GM18907 (cell line): ENCODE measurements around the gene PPHLN1.
A peak's percentile ranks its signal among the peaks of the same experiment; 100 is the strongest.

Source experiments
- ATAC-seq: cut with Tn5 transposase; IDR thresholded peaks from one replicate; pipeline ENCODE4 v1.9.1; 2021; ENCODE audit warnings: mild to moderate bottlenecking, moderate library complexity; ENCODE audit not compliant: unreplicated experiment

Gene PPHLN1, protein sequence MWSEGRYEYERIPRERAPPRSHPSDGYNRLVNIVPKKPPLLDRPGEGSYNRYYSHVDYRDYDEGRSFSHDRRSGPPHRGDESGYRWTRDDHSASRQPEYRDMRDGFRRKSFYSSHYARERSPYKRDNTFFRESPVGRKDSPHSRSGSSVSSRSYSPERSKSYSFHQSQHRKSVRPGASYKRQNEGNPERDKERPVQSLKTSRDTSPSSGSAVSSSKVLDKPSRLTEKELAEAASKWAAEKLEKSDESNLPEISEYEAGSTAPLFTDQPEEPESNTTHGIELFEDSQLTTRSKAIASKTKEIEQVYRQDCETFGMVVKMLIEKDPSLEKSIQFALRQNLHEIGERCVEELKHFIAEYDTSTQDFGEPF

DNA sequence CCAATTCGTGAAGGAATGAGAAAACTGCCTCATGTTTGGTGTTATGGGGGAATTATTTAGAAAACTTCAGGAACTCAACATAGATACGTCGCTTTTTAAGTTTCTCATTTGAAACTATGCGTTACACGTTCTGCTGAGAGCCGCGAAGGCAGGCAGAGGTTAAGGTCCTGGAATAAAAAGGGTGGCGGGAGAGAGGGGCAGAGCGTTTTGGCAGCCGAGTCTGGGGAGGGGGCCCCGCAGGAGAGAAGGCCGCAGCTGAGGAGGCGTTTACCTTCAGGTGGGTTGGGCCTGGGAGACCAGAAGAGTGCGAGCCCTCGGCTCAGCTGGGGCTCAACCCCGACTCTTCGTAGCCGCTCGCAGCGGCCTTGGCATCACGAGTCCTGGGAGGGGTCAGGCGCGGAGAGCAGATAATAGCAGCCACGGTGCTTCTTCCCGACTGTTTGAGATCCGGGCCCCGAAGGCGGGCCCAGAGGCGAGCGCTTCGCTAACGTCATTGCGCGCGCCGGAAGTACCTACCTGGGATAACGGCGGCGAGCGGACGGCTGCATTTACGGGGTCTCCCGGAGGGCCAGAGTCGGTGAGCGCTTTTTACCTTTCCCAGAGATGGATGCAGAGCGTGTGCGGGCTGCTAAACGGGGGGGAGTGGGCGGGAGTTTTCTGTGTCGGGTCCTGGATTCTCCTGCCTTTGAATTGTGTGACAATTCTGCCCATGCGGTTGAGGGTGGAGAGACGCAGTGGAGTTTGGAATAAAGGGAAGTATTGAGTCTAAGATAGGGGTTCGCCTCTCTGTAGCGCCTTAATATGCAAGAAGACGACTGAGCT lies at the start of gene PPHLN1, which contains the start of gene ZCRB1:
PPHLN1 (plus strand) TSS at position 515 of the 822 bp plus-strand sequence. CDS start 9,736 bp downstream, outside the sequence.
ZCRB1 (minus strand) TSS at position 442 of the 822 bp plus-strand sequence. CDS start 1,992 bp downstream, outside the sequence.
- ATAC-seq = peak; percentile 96

DNA sequence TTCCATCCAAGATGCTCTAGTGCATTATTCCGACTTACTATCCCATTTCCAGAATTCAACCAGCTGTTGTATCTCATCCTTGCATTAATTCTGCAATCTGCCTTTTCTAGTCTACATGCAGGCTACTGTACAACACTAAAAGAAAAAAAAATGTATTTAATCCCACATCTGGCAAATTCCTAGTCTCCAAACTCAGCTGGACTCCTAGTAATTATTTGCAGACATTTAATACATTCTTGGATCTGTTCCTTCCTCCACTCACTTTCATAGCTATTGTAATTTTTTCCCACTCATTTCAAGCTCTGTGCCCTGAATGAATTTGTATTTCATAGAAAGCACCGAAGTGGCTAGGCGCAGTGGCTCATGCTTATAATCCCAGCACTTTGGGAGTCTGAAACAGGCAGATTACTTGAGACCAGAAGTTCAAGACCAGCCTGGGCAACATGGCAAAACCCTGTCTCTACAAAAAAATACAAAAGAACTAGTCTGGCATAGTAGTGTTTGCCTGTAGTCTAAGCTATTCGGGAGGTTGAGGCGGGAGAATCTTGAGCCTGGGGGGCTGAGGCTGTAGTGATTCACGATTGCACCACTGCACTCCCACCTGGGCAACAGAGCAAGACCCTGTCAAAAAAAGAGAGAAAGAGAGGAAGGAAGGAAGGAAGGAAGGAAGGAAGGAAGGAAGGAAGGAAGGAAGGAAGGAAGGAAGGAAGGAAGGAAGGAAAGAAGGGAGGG lies 48.4 kb upstream of the PPHLN1 start:
- ATAC-seq = no peak

DNA sequence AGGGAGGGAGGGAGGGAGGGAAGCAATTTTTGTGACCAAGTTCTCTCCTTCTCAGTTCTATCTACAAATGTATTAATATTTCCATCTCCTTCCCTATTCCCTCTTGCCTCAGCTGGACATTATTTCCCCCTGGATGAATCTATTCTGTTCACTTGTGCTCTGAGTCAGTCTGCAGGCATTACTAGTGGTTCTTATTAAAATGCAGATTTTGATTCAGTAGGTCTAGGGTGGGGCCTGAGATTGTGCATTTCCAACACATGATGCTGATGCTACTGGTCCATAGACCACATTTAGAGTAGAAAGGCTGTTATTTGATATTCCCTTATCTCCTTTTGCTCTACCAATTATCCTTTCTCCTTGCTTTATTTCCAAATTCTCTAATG lies 47.8 kb upstream of the PPHLN1 start:
- ATAC-seq = no peak

DNA sequence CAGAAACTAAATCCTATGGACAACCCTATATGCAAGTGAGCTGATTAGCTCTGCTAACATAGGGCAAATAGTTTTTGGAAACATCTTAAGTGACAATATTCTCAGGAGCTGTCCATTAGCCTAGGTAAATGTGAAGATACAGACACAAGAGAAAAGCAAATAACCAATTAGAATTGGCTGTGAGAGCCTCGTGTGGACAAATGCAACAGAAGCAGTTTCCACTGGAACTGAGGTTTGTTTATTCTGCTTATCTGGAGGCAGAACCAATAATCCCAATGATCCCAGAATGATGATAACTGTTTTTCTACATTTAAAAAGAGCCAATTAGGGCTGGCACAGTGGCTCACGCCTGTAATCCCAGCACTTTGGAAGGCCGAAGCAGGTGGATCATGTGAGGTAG lies 44.7 kb upstream of the PPHLN1 start:
- ATAC-seq = no peak

DNA sequence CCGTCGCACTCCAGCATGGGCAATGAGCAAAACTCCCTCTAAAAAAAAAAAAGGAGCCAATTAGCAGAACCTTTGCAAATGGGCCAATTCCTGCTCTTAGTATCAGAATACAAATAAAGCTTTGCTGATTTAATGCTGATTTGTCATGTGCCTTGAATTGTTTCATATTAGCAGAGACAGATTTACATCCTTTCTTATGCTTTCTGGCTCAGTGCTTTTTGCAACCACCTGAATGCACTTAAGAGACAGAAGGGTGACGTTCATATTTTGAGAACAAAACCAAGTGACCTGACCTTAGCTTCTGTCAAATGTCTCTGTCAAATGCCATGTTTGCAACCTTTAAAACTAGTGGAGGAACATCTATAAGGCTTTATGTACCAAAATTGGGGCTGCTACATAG lies 44.1 kb upstream of the PPHLN1 start:
- ATAC-seq = no peak

DNA sequence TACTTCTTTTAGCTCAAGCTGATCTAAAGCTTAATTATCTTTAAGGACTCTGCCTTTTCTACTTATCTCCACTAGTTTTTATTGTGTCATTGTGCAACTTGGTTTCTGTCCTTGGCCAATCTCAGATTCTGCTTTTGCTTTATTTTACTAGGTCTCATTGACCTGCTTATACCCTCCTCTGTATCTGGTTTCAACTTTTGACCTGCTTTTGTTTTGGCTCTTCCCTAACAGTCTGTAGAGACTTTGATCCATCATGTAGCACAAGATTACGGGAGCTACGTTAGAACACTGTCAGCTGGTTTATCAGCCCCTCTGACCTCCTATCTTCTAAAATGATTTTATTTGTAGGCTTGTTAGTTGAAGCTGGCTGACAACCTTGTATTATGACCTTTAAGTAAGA lies 43.7 kb upstream of the PPHLN1 start:
- ATAC-seq = no peak

DNA sequence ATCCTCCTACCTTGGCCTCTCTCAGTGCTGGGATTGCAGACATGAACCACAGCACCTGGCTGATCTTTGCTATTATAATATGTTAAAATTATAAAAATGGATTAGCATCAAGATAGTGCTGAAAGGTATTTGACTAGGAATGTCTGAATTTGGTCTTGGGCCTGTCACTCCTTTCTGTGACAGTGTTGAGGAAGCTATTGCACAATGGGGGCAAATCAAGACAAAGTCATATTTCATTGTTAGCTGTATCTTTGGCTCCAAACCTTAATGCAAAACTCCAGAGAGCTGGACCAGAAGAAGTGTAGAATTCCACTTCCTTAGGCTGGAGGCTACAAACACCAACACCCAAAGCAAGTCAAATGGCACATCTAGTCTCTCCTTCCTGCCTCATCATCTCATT lies 42.2 kb upstream of the PPHLN1 start:
- ATAC-seq = no peak

DNA sequence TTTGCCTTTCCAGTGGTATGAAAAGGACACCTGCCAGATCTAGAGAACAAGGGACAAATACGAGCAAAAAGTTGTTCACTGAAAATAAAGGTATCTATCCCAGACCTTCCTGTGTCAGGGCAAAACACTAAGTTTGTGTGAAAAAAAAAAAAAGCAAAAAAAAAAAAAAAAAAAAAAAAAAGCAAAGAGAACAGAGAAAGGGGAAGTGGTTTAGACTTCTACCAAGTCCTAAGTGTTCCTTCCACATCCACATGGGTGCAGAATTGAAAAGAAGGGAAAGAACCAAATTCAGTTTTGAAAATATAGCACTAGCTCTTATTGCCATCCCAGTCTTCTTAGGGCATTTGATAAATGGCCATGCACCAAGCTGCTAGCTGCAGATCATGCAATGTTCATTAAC lies 41.8 kb upstream of the PPHLN1 start:
- no peak for ATAC-seq

DNA sequence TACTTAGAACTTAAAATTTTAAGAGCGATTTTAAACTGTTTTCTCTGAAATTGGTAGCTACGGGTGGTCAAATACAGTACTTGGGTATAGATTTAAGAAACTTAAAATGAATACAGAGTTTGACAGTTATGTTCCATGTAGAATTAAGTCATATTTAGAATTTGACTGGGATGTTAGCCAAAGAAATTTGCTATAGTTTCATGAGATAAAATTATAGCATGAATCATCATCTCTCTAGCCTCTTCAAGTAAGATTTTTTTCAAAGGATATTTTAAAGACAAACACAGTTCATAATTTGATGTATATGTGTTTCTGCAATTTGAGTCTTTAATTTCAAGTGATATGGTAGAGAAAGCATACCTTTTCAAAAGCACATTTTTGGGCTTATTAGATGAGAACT lies 41.1 kb upstream of the PPHLN1 start:
- ATAC-seq = no peak

DNA sequence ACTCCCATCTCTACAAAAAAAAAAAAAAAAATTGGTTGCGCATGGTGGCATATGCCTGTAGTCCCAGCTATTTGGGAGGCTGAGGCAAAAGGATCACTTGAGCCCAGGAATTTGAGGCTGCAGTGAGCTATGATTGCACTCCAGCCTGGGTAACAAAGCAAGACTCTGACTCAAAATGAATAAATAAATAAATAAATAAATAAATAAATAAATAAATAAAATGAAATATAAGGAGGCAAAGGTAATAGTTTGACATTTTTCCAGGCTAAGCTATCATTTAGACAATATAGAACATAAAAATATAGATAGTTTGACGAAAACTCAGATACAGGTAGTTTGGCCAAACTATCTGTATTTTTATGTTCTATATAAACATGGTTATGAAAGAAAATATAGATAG lies 40.5 kb upstream of the PPHLN1 start:
- no peak for ATAC-seq

DNA sequence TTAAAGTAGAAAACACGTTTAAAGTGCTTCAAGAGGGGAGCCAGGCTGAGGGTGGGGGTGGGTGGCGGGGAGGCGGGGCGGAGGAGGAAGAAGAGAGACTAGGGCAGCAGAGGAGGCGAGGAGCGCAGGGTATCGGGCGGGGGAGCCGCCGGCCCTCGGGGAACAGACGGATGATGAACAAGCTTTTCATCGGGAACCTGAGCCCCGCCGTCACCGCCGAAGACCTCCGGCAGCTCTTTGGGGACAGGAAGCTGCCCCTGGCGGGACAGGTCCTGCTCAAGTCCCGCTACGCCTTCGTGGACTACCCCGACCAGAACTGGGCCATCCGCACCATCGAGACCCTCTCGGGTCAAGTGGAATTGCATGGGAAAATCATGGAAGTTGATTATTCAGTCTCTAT lies 39.2 kb upstream of the PPHLN1 start:
- no peak for ATAC-seq

DNA sequence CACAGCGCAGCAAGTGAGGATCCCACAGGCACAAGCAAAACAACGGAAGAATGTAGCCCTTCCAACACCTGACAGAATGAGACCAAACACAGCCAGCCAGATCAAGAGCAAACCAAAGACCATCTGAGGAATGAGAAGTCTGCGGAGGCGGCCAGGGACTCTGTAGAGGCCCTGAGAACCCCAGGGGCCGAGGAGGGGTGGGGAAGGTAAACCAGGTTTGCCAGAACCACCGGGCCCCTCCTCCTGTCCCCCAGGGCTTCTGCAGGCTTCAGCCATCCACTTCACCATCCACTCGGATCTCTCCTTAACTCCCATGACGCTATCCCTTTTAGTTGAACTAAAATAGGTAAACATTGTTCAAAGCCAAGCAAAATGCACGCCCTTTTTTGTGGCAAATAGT lies 37.4 kb upstream of the PPHLN1 start:
- no peak for ATAC-seq

DNA sequence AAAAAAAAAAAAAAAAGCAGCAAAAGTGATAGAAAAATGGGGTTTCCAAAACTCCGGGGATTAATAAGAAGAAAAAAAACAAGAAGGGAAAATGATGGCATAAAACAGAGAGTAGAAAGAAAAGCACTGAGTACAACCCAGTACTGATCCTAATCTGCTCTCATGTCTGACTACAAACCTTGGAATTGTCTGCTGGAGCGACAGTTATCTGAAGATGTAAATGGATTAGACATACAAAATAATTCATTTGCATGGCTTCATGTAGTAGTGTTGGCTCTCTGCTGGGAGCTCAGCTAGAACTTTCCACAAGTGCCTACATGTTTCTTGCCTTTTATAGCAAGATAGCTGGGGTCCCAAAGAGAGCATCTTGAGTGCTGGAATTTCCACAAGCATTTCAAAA lies 34.3 kb upstream of the PPHLN1 start:
- no peak for ATAC-seq

DNA sequence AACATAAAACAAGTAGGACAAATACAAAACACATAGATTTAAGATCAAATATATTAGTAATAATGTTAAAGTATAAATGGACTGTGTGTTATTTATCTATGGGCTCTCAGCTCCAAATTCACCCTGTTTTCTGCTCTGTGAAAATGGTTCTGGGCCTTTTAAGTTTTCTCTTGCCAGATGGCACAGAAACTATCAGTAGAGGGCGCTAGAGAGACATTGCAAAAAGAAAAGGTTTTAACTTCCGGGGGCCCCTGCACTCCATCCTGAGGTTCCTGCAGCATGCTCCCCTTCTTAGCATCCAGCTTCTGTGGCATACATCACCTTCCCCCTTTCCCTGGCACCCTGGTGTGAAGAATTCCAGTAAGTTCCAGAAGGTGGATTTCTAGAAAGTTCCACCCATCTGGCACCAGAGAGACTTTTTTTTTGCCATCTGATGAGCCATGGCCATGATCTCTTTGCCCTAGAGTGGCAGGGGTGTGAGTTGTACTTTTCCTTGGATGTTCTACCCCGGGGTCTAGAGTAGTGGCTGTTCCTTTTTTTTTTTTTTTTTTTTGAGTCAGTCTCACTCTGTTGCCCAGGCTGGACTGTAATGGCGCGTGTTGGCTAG lies 29.4 kb upstream of the PPHLN1 start:
- no peak for ATAC-seq

DNA sequence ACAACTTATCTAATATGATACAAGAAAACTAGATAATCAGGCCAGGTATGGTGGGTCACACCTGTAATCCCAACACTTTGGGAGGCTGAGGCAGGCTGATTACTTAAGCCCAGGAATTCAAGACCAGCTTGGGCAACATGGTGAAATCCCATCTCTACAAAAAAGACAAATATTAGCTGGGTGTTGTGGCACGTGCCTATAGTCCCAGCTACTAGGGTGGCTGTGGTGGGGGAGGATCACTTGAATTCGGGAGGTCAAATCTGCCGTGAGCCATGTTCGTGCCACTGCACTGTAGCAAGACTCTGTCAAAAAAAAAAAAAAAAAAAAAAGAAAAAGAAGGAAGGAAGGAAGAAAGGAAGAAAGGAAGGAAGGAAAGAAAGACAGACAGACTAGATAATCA lies 27.1 kb upstream of the PPHLN1 start:
- peak; percentile 2 for ATAC-seq

DNA sequence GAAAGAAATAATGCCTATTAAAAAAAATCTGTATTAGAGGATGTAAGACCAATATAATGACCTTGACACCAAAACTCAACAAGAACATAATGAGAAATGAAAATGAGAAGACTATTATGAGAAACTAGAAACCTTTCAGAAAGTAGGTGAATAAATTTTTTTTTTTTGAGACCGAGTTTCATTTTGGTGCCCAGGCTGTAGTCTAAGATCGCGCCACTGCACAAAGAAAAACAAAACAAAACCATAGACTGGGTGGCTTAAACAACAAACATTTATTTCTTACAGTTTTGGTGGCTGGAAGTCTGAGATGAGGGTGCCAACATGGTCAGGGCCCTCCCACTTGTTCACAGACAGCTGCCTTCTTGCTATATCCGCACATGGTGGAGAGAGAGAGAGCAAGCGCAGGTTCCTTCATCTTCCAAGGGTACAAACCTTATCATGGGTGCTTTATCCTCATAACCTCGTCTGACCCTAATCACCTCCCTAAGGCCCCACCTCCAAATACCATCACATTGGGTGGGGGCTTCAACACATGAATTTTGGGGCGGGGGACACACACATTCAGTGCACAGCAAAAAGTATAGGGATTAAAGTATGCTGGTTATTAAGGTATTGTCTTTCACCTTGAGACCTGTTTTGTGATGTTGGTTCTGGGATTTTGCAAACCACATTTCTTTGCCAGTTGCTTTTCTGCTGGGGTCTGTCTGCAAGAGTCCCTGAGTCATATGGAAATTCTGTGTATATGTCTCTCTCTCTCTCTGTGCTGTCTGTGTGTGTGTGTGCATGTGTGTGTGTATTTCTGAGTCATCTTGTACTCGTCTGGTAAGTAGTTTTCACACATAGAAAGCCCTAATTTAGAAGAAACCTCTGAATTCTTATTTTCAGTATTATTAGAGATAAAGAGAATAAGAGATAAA lies 26.3 kb upstream of the PPHLN1 start:
- ATAC-seq = peak; percentile 86

DNA sequence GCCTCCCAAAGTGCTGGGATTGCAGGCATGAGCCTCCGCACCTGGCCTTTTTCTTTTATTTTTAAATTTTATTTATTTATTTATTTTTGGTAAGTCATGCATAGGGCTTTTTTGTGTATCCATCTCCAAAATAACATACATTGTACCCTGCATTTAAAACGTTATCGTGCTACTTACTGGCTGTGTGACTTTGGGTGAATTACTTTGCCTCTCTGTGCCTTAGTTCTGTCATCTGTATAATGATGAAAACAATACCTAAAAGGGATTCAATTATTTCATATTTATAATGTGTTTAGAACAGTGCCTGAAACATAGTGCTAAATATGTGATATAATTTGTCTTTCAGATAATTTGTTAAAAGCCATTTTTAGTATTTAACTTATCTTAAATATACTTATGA lies 19.7 kb upstream of the PPHLN1 start:
- no peak for ATAC-seq

DNA sequence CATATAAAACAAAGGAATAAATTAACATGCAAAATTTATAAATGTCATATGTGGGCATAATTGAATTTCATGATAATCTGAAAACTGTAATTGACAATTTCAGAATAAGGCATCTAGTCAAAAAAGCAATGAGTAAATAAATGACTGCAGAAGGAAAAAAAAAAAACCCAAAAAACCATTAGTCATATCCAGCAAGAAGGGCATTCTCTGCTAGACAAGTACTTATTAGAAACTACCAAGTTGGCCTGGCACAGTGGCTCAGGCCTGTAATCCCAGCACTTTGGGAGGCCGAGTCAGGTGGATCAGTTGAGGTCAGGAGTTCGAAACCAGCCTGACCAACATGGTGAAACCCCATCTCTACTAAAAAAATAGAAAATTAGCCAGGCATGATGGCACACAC lies 17.6 kb upstream of the PPHLN1 start:
- no peak for ATAC-seq

DNA sequence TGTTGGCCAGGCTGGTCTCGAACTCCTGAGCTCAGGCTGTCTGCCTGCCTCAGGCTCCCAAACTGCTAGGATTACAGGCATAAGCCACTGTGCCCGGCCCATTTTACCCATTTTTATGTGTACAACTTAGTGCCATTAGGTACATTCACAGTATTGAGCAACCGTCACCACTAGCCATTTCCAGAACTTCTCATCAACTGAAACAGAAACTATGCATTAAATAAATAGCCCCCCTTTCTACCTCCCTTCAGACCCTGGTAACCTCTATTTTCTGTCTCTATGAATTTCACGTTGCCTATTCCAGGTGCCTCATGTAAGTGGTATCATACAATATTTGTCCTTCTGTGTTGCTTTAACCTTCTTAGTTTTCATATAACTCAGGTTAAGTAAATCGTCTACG lies 16.0 kb upstream of the PPHLN1 start:
- no peak for ATAC-seq

DNA sequence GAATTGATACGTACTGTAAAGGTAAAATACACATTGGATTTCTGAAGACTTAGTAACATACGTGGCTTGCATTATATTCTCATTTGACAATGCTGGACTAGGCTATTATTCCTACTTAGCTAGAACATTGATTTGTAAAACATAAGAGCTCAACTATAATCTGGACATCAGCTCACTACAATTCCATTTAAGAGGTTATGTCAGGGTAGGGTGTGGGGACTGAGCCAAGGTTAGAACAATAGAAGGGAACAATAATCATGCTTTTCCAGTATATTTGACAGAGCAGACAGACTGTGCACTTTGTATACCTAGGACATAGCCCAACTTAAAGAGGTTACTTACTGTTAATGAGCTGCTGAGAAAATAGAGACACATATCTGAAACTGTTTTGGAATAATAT lies 10.9 kb upstream of the PPHLN1 start:
- no peak for ATAC-seq
